ENCODE data around the gene PAAF1.

PAAF1 gene

GRCh38 chr11:73949246-73949645 is 72.4 kb downstream of the PAAF1 start:
- DNase-seq, result no peak

- no peak for DNase-seq
Measured at GRCh38 chr11:73949912-73950311, 73.1 kb downstream of the PAAF1 start.

GRCh38 chr11:73950869-73951710 is 74.3 kb downstream of the PAAF1 start, which contains the start of gene DNAJB13:
Gene DNAJB13, plus strand, starts transcription at chr11:73951026. Its CDS starts 44 bp downstream, at chr11:73951070.
- no peak for DNase-seq

- DNase-seq, result no peak
Measured at GRCh38 chr11:73951797-73952196, 75.0 kb downstream of the PAAF1 start.

GRCh38 chr11:73956876-73957653 is 80.3 kb downstream of the PAAF1 start:
- no peak for DNase-seq

GRCh38 chr11:73957654-73958361 is 81.0 kb downstream of the PAAF1 start:
- DNase-seq, result no peak

- DNase-seq, result no peak
Measured at GRCh38 chr11:73958521-73959141, 81.8 kb downstream of the PAAF1 start.

- DNase-seq, result no peak
Measured at GRCh38 chr11:73961321-73961720, 84.5 kb downstream of the PAAF1 start.

- DNase-seq, result no peak
Measured at GRCh38 chr11:73962101-73962705, 85.4 kb downstream of the PAAF1 start.

- no peak for DNase-seq
Measured at GRCh38 chr11:73963861-73964260, 87.1 kb downstream of the PAAF1 start.

- DNase-seq, result no peak
Measured at GRCh38 chr11:73965076-73965763, 88.4 kb downstream of the PAAF1 start.

GRCh38 chr11:73965764-73966121 is 88.9 kb downstream of the PAAF1 start:
- DNase-seq, result no peak

- no peak for DNase-seq
Measured at GRCh38 chr11:73968356-73968966, 91.7 kb downstream of the PAAF1 start.

- no peak for DNase-seq
Measured at GRCh38 chr11:73969091-73969490, 92.3 kb downstream of the PAAF1 start.

- DNase-seq, result no peak
Measured at GRCh38 chr11:73969991-73970800, 93.4 kb downstream of the PAAF1 start.

GRCh38 chr11:73971175-73971719 is 94.4 kb downstream of the PAAF1 start:
- no peak for DNase-seq

GRCh38 chr11:73972187-73972586 is 95.4 kb downstream of the PAAF1 start:
- no peak for DNase-seq

GRCh38 chr11:73972620-73973449 is 96.0 kb downstream of the PAAF1 start:
- no peak for DNase-seq
